OCI-LY7 (cell line): ENCODE results near the gene NSUN7.

Source experiments
- CTCF ChIP-seq: fragments of 200-600 bp; sonication (generic); conservative IDR thresholded peaks from 2 replicates; pipeline ENCODE4 v1.5.1; 2014; ENCODE audit warnings: mild to moderate bottlenecking, antibody characterized with exemption, low read length, moderate library complexity, mixed read lengths
- EZH2phosphoT487 ChIP-seq: fragments of 200-600 bp; sonication (generic); IDR thresholded peaks from 2 replicates; pipeline ENCODE4 v1.6.1; 2018; ENCODE audit warnings: low read depth, borderline replicate concordance, mild to moderate bottlenecking, mixed run types, antibody characterized with exemption, low read length, moderate library complexity, mixed read lengths

GRCh38 chr4:40713798-40714197, 36.0 kb upstream of the NSUN7 start:
- no peak for TF ChIP-seq CTCF
- no peak for TF ChIP-seq EZH2phosphoT487
